ENCODE data around the gene ADRA2B.
A peak's percentile ranks its signal among the peaks of the same experiment; 100 is the strongest.

ADRA2B gene

DNA sequence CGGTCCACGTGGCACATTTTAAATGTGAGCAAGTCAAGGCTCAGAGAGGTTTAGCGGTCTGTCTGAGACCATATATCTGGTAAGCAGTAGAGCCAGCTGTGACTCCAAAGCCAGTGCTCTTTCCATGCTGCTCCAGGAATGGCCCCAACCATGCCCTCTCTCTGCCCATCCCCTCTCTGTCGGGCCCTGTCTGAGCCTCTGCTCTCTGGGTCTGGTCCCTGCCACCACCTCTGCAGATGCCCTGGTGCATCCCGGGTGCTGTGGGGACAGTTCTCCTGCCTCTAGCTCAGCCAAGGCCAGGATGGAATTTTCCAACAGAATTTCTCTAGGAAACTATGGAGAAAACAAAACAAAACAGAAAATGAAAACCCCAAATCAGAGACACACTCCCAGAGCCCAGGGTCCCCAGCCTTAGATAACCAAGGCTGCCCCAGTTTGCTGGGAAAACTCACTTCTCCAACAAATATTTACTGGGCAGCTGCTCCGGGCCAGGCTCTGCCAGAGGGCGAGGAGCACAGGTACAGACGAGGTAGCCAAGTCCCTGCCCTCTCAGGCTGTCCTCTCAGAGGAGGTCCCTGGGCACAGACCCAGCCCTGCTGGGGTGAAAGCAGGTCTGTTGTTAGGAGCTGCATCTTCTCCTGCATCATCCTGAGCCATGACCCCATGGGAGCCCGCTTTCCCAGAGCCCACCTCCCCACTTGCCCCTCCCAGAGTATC, 9.2 kb downstream of the ADRA2B start:
- FAIRE-seq (no peak), DNase-seq (ENCODE audit: low spot score) (no peak)

DNA sequence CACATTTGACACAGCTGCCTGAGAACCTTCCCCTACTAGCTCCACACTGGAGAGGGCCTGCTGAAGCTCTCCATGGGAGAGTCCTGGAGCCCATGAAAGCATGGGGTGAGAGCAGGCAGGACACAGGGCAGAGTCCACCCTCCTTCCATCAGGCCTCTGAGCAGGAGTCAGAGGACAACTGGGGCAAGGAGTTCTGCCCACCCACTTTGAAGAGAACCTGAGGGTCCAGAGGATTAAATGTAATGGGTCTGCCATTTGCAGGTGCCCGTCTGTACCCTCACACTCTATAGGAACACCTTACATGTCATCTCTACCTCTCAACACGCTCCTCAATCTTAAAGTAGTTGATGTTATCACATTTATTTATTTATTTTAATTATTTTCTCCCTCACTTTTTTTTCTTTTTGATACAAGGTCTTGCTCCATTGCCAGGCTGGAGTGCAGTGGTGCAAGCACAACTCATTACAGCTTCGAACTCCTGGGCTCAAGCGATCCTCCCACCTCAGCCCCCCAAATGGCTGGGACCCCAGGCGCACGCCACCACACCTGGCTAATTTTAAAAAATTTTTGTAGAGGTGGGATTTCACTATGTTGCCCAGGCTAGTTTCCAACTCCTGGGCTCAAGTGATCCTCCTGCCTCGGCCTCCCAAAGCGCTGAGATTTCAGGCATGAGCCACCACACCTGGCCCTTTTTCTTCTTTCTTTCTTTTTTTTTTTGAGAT, 10.2 kb downstream of the ADRA2B start:
- FAIRE-seq (no peak), DNase-seq (ENCODE audit: low spot score) (no peak)

DNA sequence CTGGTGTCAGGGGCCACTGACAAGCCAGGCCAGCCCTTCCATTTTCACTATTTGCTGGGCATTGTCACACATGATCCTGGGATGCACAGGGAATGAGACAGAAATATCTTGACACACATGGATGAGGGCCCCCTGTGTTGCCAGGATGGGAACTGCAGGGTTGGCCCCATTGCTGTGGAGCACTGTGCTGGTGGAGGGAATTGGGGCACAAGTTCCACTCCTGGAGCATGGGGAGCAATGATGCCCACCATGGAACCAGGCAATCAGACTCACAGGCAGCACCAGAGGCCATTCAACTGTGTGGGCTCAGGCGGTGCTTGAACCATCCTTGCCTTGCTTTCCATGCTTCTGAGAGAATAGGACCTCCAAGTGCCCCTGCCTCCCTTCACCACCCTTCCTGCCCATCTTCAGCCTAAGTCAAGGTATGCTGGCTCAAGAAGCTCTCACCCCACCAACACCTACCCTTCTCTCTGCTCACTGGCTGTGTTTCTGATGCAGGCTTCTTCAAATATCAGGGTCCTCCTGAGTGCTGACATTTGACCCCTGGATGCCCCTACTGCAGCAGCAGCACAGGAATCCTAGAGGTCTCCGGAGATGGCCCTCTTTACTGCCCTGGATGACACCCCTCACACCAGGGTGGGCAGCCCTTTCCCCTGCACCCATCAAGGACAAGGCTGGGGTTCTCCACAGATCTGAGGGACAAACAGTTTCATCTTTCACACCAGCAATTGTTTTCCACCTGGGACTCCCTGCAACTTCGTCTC, 11.0 kb downstream of the ADRA2B start:
- no peak for DNase-seq (ENCODE audit: low spot score)
- no peak for FAIRE-seq

DNA sequence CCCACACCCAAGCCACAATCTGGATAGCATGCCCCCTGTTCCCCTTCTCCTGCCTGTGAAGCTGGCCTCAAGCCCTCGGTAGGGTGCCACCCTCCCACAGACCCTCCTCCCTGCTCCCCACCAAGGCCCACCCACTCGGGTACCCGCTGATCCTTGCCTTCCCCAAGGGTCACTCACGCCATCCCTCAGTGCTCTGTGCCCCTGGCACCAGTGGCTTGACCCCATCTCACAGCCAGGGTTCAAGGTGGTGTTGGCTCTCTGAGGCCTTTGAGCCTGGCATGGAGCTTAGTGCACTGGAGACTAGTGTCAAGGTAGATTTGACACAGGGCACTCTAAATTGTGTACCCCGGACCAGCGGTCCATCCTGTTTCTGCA, 11.9 kb downstream of the ADRA2B start:
- FAIRE-seq (peak; percentile 50), DNase-seq (ENCODE audit: low spot score) (no peak)

DNA sequence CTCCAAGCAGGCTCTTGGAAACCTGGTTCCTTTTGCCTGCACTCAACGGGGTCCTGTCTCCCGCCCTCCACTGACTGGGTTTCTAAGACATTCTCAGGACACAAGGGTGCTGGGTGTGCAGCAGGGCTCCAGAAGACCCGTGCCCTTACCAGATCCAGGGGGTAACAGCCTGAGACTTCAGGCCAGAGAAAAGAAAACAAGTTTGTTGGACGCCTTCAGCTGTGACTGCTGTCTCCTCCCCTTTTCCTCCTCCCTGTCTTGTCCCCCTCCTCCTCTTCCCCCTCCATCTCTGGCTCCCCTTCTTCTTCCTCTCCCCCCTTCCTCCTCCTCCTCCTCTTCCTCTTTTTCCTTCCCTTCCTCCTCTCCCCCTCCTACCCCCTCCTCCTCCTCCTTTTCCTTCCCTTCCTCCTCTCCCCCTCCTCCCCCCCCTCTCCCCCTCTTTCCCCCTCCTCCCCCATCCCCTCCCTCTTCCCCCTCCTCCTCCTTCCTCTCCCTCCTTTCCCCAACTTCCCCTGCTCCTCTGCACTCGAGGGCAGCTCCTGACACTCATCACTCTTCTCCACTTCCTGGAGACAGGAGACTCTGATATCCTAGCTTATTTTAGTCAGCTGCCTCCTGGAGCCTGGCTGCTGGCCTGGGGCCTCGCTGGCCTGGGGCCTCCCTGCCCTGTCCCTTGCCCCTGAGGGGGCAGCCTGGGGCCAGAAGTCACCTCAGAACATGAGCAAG, 12.4 kb downstream of the ADRA2B start:
- DNase-seq (ENCODE audit: low spot score) = no peak

DNA sequence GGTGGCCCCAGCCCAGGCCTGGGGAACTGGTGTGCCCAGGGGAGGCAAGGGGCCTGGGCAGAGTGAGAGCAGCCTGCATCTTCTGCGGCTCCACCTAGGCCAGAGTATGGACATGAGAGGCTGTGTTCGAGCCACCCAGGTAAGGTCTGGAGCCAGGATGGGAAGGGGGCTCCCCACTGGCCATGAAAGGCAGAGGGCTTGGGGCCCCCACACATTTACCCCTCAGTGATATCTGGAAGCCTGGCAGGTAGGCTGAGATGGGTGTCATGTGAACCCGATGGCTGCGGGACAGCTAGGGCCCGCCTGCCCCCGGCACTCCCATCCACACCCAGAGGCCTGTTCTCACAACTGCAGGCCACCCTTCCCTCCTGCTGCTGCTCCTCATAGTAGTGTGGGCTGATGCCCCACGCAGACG, 13.2 kb downstream of the ADRA2B start:
- DNase-seq (ENCODE audit: low spot score) (no peak), FAIRE-seq (no peak)

More for the DNA sequence above, 12.4 kb downstream of the ADRA2B start:
- FAIRE-seq = no peak

DNA sequence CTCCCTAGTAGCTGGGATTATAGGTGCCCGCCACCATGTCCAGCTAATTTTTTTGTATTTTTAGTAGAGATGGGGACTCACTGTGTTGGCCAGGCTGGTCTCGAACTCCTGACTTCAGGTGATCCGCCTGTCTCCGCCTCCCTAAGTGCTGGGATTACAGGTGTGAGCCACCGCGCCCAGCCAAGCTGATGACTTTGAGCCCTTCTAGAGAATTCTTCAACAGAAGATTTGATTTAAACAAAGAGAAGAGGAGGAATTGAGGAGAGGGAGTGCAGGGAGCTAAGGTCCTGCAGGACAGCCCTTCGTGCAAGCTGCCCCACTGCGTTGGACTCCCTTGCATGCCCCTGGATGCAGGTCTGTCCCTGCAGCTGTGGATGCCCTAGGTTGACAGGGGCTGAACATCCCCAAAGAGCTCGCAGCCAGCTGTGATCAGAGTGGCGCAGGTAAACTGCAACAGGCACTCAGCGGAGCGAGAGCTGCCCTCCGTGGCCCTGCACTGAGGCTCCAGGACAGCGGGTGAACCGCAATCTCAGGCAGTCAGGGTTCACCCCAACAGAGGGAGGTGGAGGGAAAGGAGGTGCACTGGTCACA, 13.7 kb downstream of the ADRA2B start:
- DNase-seq (ENCODE audit: low spot score) (no peak), FAIRE-seq (no peak)

DNA sequence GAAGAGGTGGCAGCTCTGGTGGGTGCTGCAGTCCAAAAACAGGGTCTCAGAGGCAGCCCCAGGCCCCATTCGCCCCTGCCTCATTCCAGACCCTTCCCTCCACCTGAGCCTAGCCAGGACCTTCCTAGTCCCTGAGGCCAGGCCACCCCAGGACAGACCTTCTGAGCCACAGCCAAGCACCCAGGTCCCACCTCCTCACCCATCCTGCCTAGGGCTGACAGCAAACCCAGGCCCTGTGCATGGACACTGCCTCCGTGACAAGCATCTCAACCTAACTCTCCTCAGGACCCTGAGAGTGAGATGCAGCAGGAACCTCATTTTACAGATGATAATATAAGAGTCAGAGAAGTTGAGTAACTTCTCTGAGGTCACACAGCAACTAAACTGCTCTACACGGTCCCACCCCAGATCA, 15.5 kb downstream of the ADRA2B start:
- FAIRE-seq (no peak), DNase-seq (ENCODE audit: low spot score) (no peak)

DNA sequence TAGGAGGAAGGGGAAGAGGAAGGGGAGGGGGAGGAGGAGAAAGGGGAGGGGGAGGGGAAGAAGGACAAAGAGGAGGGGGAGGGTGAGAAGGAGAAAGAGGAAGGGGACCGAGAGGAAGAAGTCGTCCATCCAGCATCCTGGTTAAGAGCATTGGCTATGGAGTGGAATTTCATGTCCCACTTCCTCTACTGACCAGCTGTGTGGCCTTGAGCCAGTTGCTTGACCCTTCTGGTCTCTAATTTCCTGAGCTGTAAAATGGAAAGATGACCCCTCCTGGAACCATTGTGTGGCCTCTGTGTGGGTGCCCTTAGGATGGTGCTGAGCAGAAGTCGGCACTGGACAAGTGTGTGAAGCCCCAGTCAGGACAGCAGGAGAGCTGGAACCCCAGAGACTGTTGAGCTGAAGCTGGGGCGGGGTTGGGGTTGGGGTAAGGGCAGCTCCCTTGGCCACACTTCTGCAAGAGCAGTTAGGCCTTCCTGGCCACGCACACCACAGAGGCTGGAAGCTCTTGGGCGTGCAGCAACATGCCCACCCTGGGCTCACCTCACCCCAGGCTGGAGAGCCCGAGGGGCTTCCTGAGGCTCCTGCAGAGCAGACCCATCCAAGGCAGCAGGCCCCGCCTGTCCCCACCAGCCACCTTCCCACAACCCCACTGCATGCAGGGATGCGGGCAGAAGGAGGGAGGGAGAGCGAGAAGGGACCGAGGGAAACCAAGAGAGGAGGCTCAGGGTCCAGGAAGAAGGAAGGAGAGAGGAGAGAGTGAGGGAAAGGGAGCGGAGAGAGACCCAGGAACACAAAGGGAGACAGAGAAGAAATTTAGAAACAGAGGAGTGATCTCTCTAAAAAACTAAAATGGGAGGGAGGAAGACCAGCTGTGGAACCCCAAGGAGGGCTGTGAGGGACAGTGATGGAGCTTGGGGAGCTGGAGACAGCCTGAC, 16.2 kb downstream of the ADRA2B start:
- DNase-seq (ENCODE audit: low spot score) (no peak), FAIRE-seq (no peak)

DNA sequence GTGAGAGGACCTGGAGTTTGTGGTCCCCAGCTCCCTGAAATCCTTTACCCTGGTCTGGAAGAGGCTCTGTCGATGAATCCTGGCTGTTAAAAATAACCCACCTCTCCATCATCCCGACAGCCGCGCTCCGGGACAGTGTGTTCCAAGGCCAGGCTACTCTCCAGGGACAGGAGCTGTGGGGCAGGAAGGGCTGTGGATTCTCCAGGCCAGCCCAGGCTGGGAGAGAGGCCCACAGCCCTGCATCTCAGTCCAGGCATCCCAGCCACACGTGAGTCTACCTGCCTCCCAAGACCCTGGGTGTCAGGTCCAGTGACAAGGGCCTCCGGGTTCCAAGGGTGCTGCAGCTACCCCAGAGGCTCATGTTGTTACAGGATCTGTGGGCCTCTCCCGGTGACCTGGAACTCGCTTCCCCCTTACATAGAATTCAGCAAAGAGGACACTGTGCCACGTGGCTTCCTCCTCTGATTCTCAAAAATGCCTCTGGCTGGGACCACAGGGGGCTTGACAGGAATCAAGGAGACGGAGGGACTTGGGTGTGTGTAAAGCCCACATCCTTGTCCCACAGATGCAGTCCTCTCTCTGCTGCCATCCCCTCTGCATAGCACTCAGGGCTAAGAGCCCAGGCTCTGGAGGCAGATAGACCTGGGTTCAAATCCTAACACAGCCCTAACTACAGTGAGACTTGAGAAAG, 17.3 kb downstream of the ADRA2B start:
- no peak for FAIRE-seq
- DNase-seq (ENCODE audit: low spot score) = no peak

DNA sequence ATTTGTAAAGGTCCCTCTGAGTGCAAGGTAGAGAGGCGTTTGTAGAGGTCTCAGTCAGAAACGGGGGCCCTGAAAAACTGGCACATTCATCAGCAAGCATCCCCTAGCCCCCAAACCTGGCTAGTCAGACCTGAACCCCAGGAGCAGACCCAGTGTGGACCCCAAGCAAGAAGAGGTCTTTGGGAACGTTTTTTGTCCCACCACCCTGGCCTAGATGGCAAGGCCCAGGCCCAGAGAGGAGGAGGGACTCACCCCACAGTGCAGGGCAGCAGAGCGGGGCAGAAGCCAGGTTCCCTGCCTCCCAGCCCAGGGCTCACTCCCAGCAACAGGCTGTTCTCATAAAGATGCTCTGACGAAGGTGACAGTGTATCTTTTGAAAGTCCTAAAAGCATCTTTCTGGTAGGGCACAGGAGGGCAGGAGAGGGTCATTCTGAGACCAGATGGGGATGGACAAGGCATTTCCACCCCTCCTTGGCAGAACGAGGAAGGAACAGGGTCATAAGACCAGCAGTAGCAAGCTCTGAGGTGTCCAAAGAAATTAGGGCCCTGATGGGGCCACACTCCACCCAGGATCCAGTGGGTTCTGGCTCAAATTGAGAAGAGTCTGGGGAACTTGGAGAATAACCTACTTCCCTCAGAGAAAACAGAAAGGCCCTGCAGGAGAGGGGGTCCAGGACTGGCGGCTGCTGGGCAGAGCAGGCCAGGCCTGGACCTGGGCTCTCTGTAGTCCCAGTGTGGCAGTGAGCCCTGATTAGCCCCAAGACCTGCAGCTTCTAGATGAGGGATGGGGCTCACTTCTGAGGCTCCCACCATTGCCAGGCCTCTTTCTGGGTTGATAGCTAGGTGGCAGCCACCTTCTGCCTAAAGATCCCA, 18.2 kb downstream of the ADRA2B start:
- DNase-seq (ENCODE audit: low spot score) (no peak), FAIRE-seq (peak; percentile 17)

DNA sequence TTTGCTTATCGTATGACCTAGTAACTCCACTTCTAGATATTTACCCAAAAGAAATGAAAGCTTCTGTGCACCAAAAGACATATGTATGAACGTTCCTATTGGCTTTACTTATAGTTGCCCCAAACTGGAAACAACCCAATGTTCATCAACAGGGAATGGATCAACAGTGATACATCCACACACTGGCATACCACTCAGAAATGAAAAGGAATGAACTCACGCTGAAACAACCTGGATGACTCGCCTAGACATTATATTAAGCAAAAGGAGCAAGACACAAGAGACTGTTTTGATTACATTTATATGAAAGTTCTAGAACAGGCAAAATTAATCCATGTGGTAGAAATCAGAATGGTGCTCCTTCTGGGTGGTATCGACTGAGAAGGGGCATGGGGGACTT, 18.9 kb downstream of the ADRA2B start:
- DNase-seq (ENCODE audit: low spot score) = no peak
- no peak for FAIRE-seq

DNA sequence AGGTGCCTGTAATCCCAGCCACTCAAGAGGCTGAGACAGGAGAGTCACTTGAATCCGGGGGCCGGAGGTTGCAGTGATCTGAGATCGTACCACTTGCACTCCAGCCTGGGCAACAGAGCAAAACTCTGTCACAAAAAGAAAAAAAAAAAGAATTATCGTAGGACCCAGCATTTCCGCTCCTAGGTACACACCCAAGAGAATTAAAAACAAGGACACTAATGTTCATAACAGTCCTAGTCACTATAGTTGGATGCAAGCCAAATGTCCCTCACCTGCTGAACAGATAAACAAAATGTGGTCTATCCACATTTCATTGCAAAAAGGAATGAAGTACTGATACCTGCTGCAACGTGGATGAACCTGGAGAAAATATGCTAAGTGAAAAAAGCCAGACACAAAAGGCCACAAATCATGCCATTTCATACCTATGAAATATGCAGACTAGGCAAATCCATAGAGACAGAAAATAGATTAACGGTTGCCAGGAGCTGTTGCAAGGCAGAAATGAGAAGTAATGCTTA, 21.2 kb downstream of the ADRA2B start:
- DNase-seq (ENCODE audit: low spot score) (no peak), FAIRE-seq (no peak)

DNA sequence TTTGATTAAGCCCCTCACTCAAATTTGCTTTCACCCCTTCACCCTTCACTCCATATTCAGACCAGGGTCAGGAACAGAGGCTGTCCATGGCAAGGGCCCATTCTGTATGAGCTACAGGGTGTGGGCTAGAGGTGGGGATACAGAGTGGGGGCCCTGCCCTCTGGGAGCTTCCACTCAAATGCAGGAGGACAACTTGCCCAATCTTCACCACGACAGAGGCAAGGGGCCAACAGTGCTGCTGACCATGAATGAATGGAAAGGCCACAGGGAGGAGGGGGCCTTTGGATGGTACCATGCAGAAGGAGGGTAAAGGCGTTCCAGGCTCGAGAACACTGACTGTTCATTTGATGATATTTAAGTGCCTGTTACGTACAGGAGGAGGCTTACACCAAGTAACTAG, 22.8 kb downstream of the ADRA2B start:
- no peak for FAIRE-seq

DNA sequence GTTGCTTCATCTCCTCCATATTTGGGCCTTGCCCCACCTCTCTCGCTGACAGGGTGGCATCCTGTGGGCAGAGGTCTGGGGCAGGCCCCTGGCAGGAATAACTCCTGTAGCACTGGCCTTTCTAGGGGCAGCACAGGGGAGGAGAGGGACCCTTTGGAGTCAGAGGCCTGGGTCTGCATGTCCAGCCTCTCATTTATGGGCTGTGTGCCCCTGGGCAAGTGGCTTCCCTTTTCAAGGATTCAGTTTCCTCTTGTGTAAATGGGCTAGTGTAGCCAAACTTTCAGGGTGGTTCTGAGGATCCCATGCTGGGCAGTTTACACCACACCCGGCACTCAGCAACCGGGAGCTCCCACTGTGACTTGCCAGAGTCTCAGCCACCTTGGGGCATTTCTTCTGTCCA, 23.4 kb downstream of the ADRA2B start:
- no peak for FAIRE-seq

More for the DNA sequence above, 22.8 kb downstream of the ADRA2B start:
- DNase-seq (ENCODE audit: low spot score) = no peak

DNA sequence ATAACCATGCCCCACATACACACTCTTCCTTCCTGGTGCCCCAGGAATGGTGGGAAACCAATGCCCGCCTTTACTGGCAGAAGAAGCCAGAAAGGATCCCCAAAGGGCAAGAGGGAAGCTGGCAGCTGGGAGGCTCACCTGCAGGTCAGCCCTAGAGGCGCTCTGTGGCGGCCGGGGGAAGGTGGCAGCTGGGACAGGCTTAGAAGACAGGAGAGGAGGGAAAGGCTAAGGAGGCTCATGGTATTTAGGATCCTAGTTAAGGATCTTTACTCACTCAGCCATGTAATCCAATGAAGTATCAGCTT, 23.8 kb downstream of the ADRA2B start:
- no peak for FAIRE-seq

More for the DNA sequence above, 23.4 kb downstream of the ADRA2B start:
- DNase-seq (ENCODE audit: low spot score) = no peak

DNA sequence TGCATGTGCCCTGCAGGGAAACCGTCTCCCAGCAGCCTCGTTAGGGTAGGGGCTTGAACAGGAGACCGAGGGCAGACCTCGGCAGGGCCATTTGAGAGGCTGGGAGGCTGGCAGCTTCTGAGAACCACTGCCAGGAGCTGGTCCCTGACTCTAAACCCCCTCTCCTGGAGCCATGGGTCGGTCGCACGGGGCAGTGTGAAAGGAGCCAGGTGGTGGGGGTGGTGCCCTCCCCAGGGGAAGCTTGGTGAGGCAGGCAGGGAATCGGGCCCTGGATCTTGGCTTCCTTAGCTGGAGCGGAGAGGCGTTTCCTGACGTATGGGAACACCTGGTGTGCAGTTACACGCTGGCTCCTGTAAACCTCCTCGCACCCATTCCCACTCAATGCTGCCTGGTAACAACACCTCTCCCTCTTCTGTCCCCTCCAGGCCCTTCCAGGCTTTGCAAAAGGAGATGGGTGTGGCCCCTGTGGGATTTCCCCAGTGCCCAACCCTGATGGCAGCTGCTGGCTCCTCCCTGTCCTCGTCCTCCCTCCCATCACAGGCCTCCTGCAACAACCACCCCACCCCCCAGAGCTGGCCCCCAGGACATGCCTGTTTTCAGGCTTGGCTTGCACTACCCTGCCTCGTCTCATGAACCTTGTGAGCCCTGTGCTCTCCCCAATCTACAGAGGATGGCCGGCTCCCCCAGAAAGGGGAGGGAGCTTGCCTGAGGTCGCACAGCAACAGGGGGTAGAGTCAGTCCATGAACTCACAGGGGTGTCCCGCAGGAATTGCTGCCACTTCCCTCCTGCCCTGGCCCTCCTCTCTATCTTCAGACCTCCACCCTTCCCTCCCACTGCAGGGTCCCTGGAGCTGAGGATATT, 24.4 kb downstream of the ADRA2B start:
- peak; percentile 3 for DNase-seq (ENCODE audit: low spot score)
- FAIRE-seq = no peak

More for the DNA sequence above, 23.8 kb downstream of the ADRA2B start:
- no peak for DNase-seq (ENCODE audit: low spot score)

All from urothelium cell line (cell line).